H9 (cell line): Measurements from ENCODE around the gene IQCN. TPM values are rescaled to one million over a fixed set of nuclear protein-coding genes. Genes with fewer than 3 reads are reported as not detected.

Source experiments
- DNase-seq: peaks from one replicate; pipeline ENCODE4 v3.0.0-alpha.2; 2017
- H2AFZ ChIP-seq: one replicate; pipeline ENCODE4 v1.6.1; 2013; ENCODE audit warnings: mild to moderate bottlenecking, low read length, control low read depth, moderate library complexity
- H2AK5ac ChIP-seq: 2 replicates; pipeline ENCODE4 v1.6.1; 2013; ENCODE audit warnings: low read length, control low read depth, mixed read lengths; ENCODE audit not compliant: insufficient read length
- H2BK120ac ChIP-seq: one replicate; pipeline ENCODE4 v1.6.1; 2013; ENCODE audit warnings: low read depth, mild to moderate bottlenecking, low read length, control low read depth, inconsistent platforms; ENCODE audit not compliant: poor library complexity, severe bottlenecking
- H2BK12ac ChIP-seq: 2 replicates; pipeline ENCODE4 v1.6.1; 2013; ENCODE audit warnings: low read length, control low read depth, mixed read lengths, low read depth; ENCODE audit not compliant: insufficient read length
- H2BK15ac ChIP-seq: 2 replicates; pipeline ENCODE4 v1.6.1; 2013; ENCODE audit warnings: low read depth, low read length, control low read depth
- H2BK20ac ChIP-seq: one replicate; pipeline ENCODE4 v1.6.1; 2013; ENCODE audit warnings: low read depth, mild to moderate bottlenecking, low read length, control low read depth, inconsistent platforms; ENCODE audit not compliant: poor library complexity, severe bottlenecking
- H2BK5ac ChIP-seq: 2 replicates; pipeline ENCODE4 v1.6.1; 2013; ENCODE audit warnings: low read length, control low read depth, mixed read lengths; ENCODE audit not compliant: insufficient read length
- H3K14ac ChIP-seq: 2 replicates; pipeline ENCODE4 v1.6.1; 2013; ENCODE audit warnings: low read length, control low read depth; ENCODE audit not compliant: insufficient read depth
- H3K18ac ChIP-seq: 2 replicates; pipeline ENCODE4 v1.6.1; 2013; ENCODE audit warnings: low read depth, mild to moderate bottlenecking, mixed read lengths, low read length, control low read depth; ENCODE audit not compliant: insufficient read length
- H3K23ac ChIP-seq: 2 replicates; pipeline ENCODE4 v1.6.1; 2013; ENCODE audit warnings: low read length, control low read depth, mixed read lengths, low read depth; ENCODE audit not compliant: insufficient read length
- H3K23me2 ChIP-seq: 2 replicates; pipeline ENCODE4 v1.6.1; 2013; ENCODE audit warnings: low read depth, mild to moderate bottlenecking, mixed read lengths, low read length, control low read depth; ENCODE audit not compliant: insufficient read length, poor library complexity, severe bottlenecking
- H3K27ac ChIP-seq: 2 replicates; pipeline ENCODE4 v1.5.1; 2013; ENCODE audit warnings: low read length, control low read depth, mixed read lengths, low read depth; ENCODE audit not compliant: insufficient read length
- H3K27me3 ChIP-seq: 2 replicates; pipeline ENCODE4 v1.6.1; 2013; ENCODE audit warnings: low read length, control low read depth, inconsistent platforms; ENCODE audit not compliant: insufficient read depth
- H3K4ac ChIP-seq: 2 replicates; pipeline ENCODE4 v1.6.1; 2013; ENCODE audit warnings: low read depth, mild to moderate bottlenecking, control low read depth, inconsistent platforms, low read length, moderate library complexity
- H3K4me1 ChIP-seq: 2 replicates; pipeline ENCODE4 v1.6.1; 2013; ENCODE audit warnings: low read length, control low read depth, inconsistent platforms; ENCODE audit not compliant: insufficient read depth
- H3K4me2 ChIP-seq: 2 replicates; pipeline ENCODE4 v1.6.1; 2013; ENCODE audit warnings: low read length, control low read depth, mixed read lengths; ENCODE audit not compliant: insufficient read length, insufficient read depth
- H3K56ac ChIP-seq: 2 replicates; pipeline ENCODE4 v1.6.1; 2013; ENCODE audit warnings: low read depth, mild to moderate bottlenecking, mixed read lengths, low read length, control low read depth; ENCODE audit not compliant: insufficient read length
- H3K79me1 ChIP-seq: 2 replicates; pipeline ENCODE4 v1.6.1; 2013; ENCODE audit warnings: low read depth, mild to moderate bottlenecking, moderate library complexity, low read length, control low read depth, inconsistent platforms; ENCODE audit not compliant: insufficient read depth, poor library complexity, severe bottlenecking
- H3K79me2 ChIP-seq: 2 replicates; pipeline ENCODE4 v1.6.1; 2013; ENCODE audit warnings: low read length, control low read depth, inconsistent platforms; ENCODE audit not compliant: insufficient read depth
- H3K9ac ChIP-seq: 2 replicates; pipeline ENCODE4 v1.6.1; 2013; ENCODE audit warnings: low read length, control low read depth, mixed read lengths; ENCODE audit not compliant: insufficient read length; ENCODE audit errors: extremely low read depth
- H3K9me3 ChIP-seq: one replicate; pipeline ENCODE4 v1.6.1; 2013; ENCODE audit warnings: low read depth, low read length, inconsistent platforms; ENCODE audit not compliant: control insufficient read depth
- H3T11ph ChIP-seq: one replicate; pipeline ENCODE4 v1.6.1; 2013; ENCODE audit warnings: mild to moderate bottlenecking, low read length, control low read depth, inconsistent platforms
- H4K20me1 ChIP-seq: one replicate; pipeline ENCODE4 v1.6.1; 2013; ENCODE audit not compliant: control insufficient read depth, insufficient read length, insufficient read depth
- H4K5ac ChIP-seq: 2 replicates; pipeline ENCODE4 v1.6.1; 2013; ENCODE audit warnings: low read depth, mild to moderate bottlenecking, mixed read lengths, low read length, control low read depth; ENCODE audit not compliant: insufficient read length
- H4K8ac ChIP-seq: replicated peaks from 2 replicates; pipeline ENCODE4 v1.6.1; 2013; ENCODE audit warnings: low read length, control low read depth, mixed read lengths, low read depth; ENCODE audit not compliant: insufficient read length
- H4K91ac ChIP-seq: 2 replicates; pipeline ENCODE4 v1.6.1; 2013; ENCODE audit warnings: low read depth, mild to moderate bottlenecking, moderate library complexity, mixed read lengths, low read length, control low read depth; ENCODE audit not compliant: insufficient read length
- H3K27ac Mint-ChIP-seq, 3 experiments: 2 replicates in 2 of 3; 3 replicates in 1 of 3; pipeline ENCODE4 v1.8.0; 2020 to 2021; ENCODE audit warnings: mixed read lengths in 3 of 3, mild to moderate bottlenecking in 1 of 3, moderate library complexity in 1 of 3
- H3K27me3 Mint-ChIP-seq: 2 replicates; pipeline ENCODE4 v1.8.0; 2021; ENCODE audit warnings: low read depth, mild to moderate bottlenecking, moderate library complexity, mixed read lengths
- H3K36me3 Mint-ChIP-seq, 3 experiments: 2 replicates in 2 of 3; 3 replicates in 1 of 3; pipeline ENCODE4 v1.8.0; 2020 to 2021; ENCODE audit warnings: low read depth in 3 of 3, mixed read lengths in 3 of 3; ENCODE audit not compliant: insufficient read depth in 1 of 3
- H3K4me1 Mint-ChIP-seq, 2 experiments: 2 replicates each; pipeline ENCODE4 v1.8.0; 2020; ENCODE audit warnings: mixed read lengths in 2 of 2
- H3K4me3 Mint-ChIP-seq, 2 experiments: 2 replicates in 1 of 2; 3 replicates in 1 of 2; pipeline ENCODE4 v1.8.0; 2020 to 2021; ENCODE audit warnings: mild to moderate bottlenecking in 2 of 2, mixed read lengths in 2 of 2, moderate library complexity in 1 of 2
- H3K9me3 Mint-ChIP-seq, 2 experiments: 2 replicates in 1 of 2; 3 replicates in 1 of 2; pipeline ENCODE4 v1.8.0; 2020; ENCODE audit warnings: mild to moderate bottlenecking in 2 of 2, mixed read lengths in 2 of 2, moderate library complexity in 1 of 2
- WGBS: extraction: QIAGEN DNeasy Blood & Tissue Kit; methylation state at CpG from one replicate; pipeline ENCODE4 v1.1.7; 2013; ENCODE audit warnings: missing lambda C conversion rate, low lambda C conversion rate, mixed read lengths; ENCODE audit not compliant: insufficient read length; ENCODE audit errors: extremely low coverage; 5-methylcytosine and 5-hydroxymethylcytosine counted together
- total RNA-seq: library from RNA; stranded (reverse); gene quantifications from 2 replicates; pipeline ENCODE4 v1.2.1, GENCODE V29; 2021
- TF ChIP-seq, protein P1 (sequence below): fragments of 200-600 bp; sonication (generic); conservative IDR thresholded peaks from 3 replicates; pipeline ENCODE4 v1.8.0; 2021; ENCODE audit warnings: antibody characterized with exemption, mild to moderate bottlenecking

Gene IQCN
- total RNA-seq, 1 experiment from 2014 or later: 0.39 TPM

DNA sequence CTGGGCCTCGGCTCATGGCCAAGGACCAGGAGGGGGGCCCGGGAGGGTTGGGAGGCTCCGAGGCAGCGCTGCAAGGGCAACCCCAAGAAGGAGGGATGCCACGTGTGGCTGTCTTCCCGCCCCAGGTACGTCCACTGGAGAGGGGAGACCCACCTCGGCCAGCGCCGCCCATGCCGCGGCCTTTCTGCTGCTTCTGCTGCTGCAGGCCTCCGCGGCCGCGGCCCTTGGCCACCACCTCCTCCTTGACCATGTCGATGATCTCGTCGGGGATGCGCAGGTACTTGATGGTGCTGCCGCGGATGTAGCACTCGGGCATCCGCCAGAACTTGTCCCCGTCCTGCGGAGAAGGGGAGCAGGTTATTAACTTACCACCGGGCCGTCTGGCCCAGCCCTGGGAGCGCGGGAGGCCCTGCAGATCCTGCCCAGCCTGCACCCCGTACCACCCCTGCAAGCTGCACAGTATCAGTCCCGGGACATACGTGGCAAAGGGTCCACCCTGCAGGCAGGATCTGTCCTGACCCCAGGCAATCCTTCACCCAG is 35.3 kb upstream of the IQCN start:
- no peak overlapping the region for H2BK12ac ChIP-seq
- no peak overlapping the region for H2BK120ac ChIP-seq
- no peak overlapping the region for H2BK20ac ChIP-seq
- H4K20me1 ChIP-seq: no peaks in the 10 kb centered on the region
- no peak overlapping the region for H3K14ac ChIP-seq
- no peak overlapping the region for H3K56ac ChIP-seq
- no peak overlapping the region for H4K91ac ChIP-seq
- no peak overlapping the region for H4K8ac ChIP-seq
- H4K5ac ChIP-seq: no peak overlapping the region
- no peaks in the 10 kb centered on the region for H3K4me1 ChIP-seq
- no peak overlapping the region for H3K9ac ChIP-seq
- H2BK5ac ChIP-seq: no peak overlapping the region
- Mint-ChIP-seq H3K9me3 (no peaks in the 10 kb centered on the region), H3K4me3 (no peak overlapping the region), H3K27me3 (no peaks in the 10 kb centered on the region), H3K27ac (peak overlapping the region in 1 of 3 experiments; percentile 27; a peak in 1 of 7 replicates), H3K4me1 (peaks cover 15 to 26% of the 10 kb centered on the region in 2 experiments), H3K36me3 (peaks cover 27 to 74% (median 64%) of the 10 kb centered on the region in 3 experiments)
- no peaks in the 10 kb centered on the region for H3K27me3 ChIP-seq
- H3K9me3 ChIP-seq: no peaks in the 10 kb centered on the region
- no peak overlapping the region for H3T11ph ChIP-seq
- no peak overlapping the region for H2AFZ ChIP-seq
- no peak overlapping the region for H3K4ac ChIP-seq
- H3K27ac ChIP-seq: no peak overlapping the region
- no peak overlapping the region for H3K18ac ChIP-seq
- no peaks in the 10 kb centered on the region for H3K79me1 ChIP-seq
- no CpG with 5 or more reads among the region's 33 CpGs for WGBS
- no peaks in the 10 kb centered on the region for H3K79me2 ChIP-seq
- no peak overlapping the region for H2BK15ac ChIP-seq
- H2AK5ac ChIP-seq: no peak overlapping the region
- TF ChIP-seq, protein P1, sequence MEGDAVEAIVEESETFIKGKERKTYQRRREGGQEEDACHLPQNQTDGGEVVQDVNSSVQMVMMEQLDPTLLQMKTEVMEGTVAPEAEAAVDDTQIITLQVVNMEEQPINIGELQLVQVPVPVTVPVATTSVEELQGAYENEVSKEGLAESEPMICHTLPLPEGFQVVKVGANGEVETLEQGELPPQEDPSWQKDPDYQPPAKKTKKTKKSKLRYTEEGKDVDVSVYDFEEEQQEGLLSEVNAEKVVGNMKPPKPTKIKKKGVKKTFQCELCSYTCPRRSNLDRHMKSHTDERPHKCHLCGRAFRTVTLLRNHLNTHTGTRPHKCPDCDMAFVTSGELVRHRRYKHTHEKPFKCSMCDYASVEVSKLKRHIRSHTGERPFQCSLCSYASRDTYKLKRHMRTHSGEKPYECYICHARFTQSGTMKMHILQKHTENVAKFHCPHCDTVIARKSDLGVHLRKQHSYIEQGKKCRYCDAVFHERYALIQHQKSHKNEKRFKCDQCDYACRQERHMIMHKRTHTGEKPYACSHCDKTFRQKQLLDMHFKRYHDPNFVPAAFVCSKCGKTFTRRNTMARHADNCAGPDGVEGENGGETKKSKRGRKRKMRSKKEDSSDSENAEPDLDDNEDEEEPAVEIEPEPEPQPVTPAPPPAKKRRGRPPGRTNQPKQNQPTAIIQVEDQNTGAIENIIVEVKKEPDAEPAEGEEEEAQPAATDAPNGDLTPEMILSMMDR: no peak
- DNase-seq: no peak
- H3K23me2 ChIP-seq: peaks cover under 1% of the 10 kb centered on the region
- H3K4me2 ChIP-seq: no peak overlapping the region
- H3K23ac ChIP-seq: no peak overlapping the region
